ACC112 (cell line): Measurements from ENCODE around the gene ZNF135.

Source experiments
- H2AFZ ChIP-seq: fragments of 200-600 bp; sonication (generic); one replicate; pipeline ENCODE4 v1.6.0; 2017; ENCODE audit warnings: antibody characterized with exemption, low read length; ENCODE audit not compliant: unreplicated experiment
- H3K27ac ChIP-seq: fragments of 200-600 bp; sonication (generic); 2 replicates; pipeline ENCODE4 v1.5.1; 2014; ENCODE audit warnings: low read depth, mild to moderate bottlenecking, antibody characterized with exemption, low read length, moderate library complexity
- H3K27me3 ChIP-seq: fragments of 200-600 bp; sonication (generic); 2 replicates; pipeline ENCODE4 v1.6.1; 2014; ENCODE audit warnings: mild to moderate bottlenecking, antibody characterized with exemption, low read length, moderate library complexity, mixed read lengths; ENCODE audit not compliant: insufficient read depth
- H3K36me3 ChIP-seq: fragments of 200-600 bp; sonication (generic); 2 replicates; pipeline ENCODE4 v1.6.1; 2016; ENCODE audit warnings: mild to moderate bottlenecking, antibody characterized with exemption, low read length, moderate library complexity, mixed read lengths; ENCODE audit not compliant: insufficient read depth
- H3K4me1 ChIP-seq: fragments of 200-600 bp; sonication (generic); one replicate; pipeline ENCODE4 v1.6.1; 2016; ENCODE audit warnings: low read length, mixed read lengths; ENCODE audit not compliant: insufficient read depth, unreplicated experiment, control insufficient read depth
- H3K4me3 ChIP-seq: fragments of 200-600 bp; sonication (generic); 2 replicates; pipeline ENCODE4 v1.5.1; 2014; ENCODE audit warnings: mild to moderate bottlenecking, low read depth, low read length
- H3K79me2 ChIP-seq: fragments of 200-600 bp; sonication (generic); one replicate; pipeline ENCODE4 v1.6.0; 2016; ENCODE audit warnings: low read length; ENCODE audit not compliant: control insufficient read depth, unreplicated experiment, insufficient read depth

The ZNF135 gene

GRCh38 chr19:58059003-58059670 is at the start of gene ZNF135:
Gene ZNF135, plus strand, starts transcription at chr19:58059282. Its CDS starts 721 bp downstream, at chr19:58060003.
- H3K4me1 ChIP-seq, result no peaks in the 10 kb centered on the region
- H3K4me3 ChIP-seq, result peak within 1 kb of the TSS; percentile 77
- H3K27ac ChIP-seq, result peak within 1 kb of the TSS; percentile 60
- no peaks in the 10 kb centered on the region for H3K27me3 ChIP-seq
- peak within 1 kb of the TSS; percentile 32 for H2AFZ ChIP-seq
- H3K79me2 ChIP-seq, result no peaks in the 10 kb centered on the region
- no peaks in the 10 kb centered on the region for H3K36me3 ChIP-seq

GRCh38 chr19:58009301-58009665 is 49.8 kb upstream of the ZNF135 start:
- H3K27me3 ChIP-seq, result no peaks in the 10 kb centered on the region
- H3K4me1 ChIP-seq, result no peaks in the 10 kb centered on the region
- peaks cover 3% of the 10 kb centered on the region for H3K79me2 ChIP-seq
- peak overlapping the region; percentile 29 for H3K4me3 ChIP-seq
- peak overlapping the region; percentile 25 for H2AFZ ChIP-seq
- H3K27ac ChIP-seq, result no peak overlapping the region
- peaks cover 32% of the 10 kb centered on the region for H3K36me3 ChIP-seq

DNA sequence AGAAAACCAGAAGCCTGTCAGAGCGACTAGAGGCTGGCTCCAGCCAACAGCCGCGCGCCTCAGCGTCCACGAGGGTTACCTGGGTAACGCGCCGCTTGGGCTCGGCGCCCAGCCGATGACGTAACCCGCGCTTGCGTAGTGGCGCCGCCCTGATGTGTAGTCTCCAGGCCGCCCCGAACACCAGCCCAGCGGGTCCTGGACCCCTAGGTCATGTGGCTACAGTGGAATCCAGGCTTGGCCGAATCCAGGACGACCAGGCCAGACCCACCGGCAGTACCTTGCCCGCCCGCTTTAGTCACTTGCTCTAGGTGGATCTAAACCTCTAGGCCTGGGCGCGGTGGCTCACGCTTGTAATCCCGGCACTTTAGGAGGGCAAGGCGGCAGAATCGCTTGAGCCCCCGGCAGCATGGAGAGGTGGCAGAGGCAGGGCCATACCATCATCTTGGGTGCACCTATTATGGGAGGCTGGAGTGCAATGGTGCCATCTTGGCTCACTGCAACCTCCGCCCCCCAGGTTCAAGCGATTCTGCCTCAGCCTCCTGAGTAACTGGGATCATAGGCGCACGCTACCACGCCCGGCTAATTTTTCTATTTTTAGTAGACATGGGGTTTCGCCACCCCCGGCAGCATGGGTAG is 49.3 kb upstream of the ZNF135 start:
- H3K4me3 ChIP-seq, result peak overlapping the region; percentile 29; the same call in 1 of the 2 replicates
- no peaks in the 10 kb centered on the region for H3K79me2 ChIP-seq
- no peak overlapping the region for H2AFZ ChIP-seq
- peaks cover 27% of the 10 kb centered on the region for H3K36me3 ChIP-seq
- no peaks in the 10 kb centered on the region for H3K27me3 ChIP-seq
- H3K4me1 ChIP-seq, result no peaks in the 10 kb centered on the region
- no peak overlapping the region for H3K27ac ChIP-seq

- Histone ChIP-seq H3K27ac (no peak overlapping the region), H3K4me1 (no peaks in the 10 kb centered on the region), H3K79me2 (no peaks in the 10 kb centered on the region), H2AFZ (no peak overlapping the region), H3K27me3 (no peaks in the 10 kb centered on the region), H3K36me3 (peaks cover 20% of the 10 kb centered on the region), H3K4me3 (no peak overlapping the region)
These were observed 48.6 kb upstream of the ZNF135 start for GRCh38 chr19:58010507-58010906.

GRCh38 chr19:58014141-58014540 is 44.9 kb upstream of the ZNF135 start:
- Histone ChIP-seq H3K4me3 (no peak overlapping the region), H3K36me3 (no peaks in the 10 kb centered on the region), H3K79me2 (no peaks in the 10 kb centered on the region), H3K4me1 (no peaks in the 10 kb centered on the region), H3K27ac (no peak overlapping the region), H3K27me3 (no peaks in the 10 kb centered on the region), H2AFZ (no peak overlapping the region)

- Histone ChIP-seq H3K4me3 (no peak overlapping the region), H3K79me2 (no peaks in the 10 kb centered on the region), H3K27me3 (no peaks in the 10 kb centered on the region), H3K27ac (no peak overlapping the region), H2AFZ (no peak overlapping the region), H3K4me1 (no peaks in the 10 kb centered on the region), H3K36me3 (no peaks in the 10 kb centered on the region)
These were observed 39.0 kb upstream of the ZNF135 start for GRCh38 chr19:58020129-58020528.

GRCh38 chr19:58021541-58022282 is 37.4 kb upstream of the ZNF135 start:
- H3K27ac ChIP-seq, result no peak overlapping the region
- H2AFZ ChIP-seq, result no peak overlapping the region
- H3K36me3 ChIP-seq, result no peaks in the 10 kb centered on the region

DNA sequence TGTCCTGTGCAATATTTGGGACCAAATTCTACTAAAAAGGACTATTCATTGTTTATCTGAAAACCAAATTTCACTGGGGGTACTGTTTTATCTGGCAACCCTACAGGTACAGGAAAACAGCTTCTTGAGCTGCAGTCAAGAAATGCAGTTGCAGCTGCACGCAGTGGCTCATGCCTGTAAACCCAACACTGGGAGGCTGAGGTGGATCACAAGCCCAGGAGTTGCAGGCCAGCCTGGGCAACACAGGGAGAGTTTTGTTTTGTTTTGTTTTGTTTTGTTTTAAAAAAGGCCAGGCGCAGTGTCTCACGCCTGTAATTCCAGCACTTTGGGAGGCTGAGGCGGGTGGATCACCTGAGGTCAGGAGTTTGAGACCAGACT is 36.8 kb upstream of the ZNF135 start:
- H3K4me3 ChIP-seq, result no peak overlapping the region
- H3K27me3 ChIP-seq, result no peaks in the 10 kb centered on the region
- H2AFZ ChIP-seq, result no peak overlapping the region
- no peaks in the 10 kb centered on the region for H3K36me3 ChIP-seq
- H3K79me2 ChIP-seq, result no peaks in the 10 kb centered on the region
- H3K27ac ChIP-seq, result no peak overlapping the region
- no peaks in the 10 kb centered on the region for H3K4me1 ChIP-seq

More at GRCh38 chr19:58021541-58022282, 37.4 kb upstream of the ZNF135 start:
- no peak overlapping the region for H3K4me3 ChIP-seq
- H3K79me2 ChIP-seq, result no peaks in the 10 kb centered on the region
- H3K4me1 ChIP-seq, result no peaks in the 10 kb centered on the region
- no peaks in the 10 kb centered on the region for H3K27me3 ChIP-seq

DNA sequence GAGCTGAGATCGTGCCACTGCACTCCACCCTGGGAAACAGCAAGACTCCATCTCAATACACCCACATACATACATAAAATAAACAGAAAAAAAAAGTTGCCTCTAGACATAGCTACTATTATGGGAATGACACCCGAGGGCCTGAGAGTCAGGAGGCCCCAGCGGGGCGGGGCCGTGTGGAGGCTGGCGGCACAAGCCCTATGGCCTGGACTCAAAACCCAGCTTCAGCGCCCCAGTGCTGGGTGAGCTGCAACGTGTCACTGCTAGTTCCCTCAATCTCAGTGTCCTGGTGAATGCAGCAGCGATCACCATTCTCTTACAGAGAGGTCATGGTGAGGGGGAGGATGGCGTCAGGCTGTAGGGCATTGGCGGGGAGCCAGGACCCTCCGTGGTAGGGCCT is 34.4 kb upstream of the ZNF135 start:
- H3K4me1 ChIP-seq, result no peaks in the 10 kb centered on the region
- no peaks in the 10 kb centered on the region for H3K27me3 ChIP-seq

DNA sequence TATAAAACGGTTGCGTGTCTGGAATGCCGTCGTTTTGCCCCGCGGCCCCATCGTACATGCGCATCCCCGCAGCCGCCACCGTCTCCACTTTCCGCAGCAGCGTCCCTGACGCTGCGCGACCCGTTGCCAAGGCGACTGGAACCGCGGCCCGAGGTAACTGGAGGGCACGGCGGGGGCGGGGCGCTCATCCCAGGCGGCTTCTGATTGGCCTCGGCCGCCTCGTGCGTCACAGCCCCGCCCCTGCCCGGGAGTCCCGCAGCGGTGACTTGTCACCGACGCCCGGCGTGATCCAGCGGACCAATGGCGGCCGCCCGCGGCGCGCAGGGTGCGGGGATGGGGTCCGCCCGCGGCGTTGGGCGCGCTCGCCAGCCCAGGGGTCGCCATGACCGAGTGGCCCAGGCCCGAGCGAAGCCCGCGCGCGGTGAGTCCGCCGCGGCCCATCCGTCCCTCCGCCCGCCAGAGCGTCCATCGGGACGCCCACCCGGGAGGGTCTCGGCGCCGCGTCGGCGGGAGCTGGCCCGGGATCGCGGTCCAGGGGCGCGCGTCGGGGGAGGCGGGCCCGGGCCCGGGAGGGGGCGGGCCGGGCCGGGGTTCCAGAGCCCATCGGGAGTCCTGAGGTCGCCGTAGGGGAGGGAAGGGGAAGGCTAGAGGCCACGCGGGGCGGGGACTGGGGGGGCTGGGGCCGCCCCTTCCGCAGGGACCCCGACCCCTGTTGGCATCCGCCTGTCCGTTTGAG is 25.2 kb upstream of the ZNF135 start, which contains the start of gene ZSCAN1:
ZSCAN1 (plus strand) TSS at position 285 of the 736 bp plus-strand sequence. CDS start 3,812 bp downstream, outside the sequence.
- H3K27ac ChIP-seq, result no peak within 1 kb of the TSS
- H3K4me1 ChIP-seq, result no peaks in the 10 kb centered on the region
- H3K36me3 ChIP-seq, result no peaks in the 10 kb centered on the region
- H2AFZ ChIP-seq, result no peak within 1 kb of the TSS
- H3K4me3 ChIP-seq, result 0 out of 2 replicates have a peak within 1 kb of the TSS, but pooled peaks have one; percentile 25
- peaks cover 13% of the 10 kb centered on the region; the same call in 1 of the 2 replicates for H3K27me3 ChIP-seq
- no peaks in the 10 kb centered on the region for H3K79me2 ChIP-seq

More for the DNA sequence above, 34.4 kb upstream of the ZNF135 start:
- no peak overlapping the region for H3K4me3 ChIP-seq
- no peak overlapping the region for H2AFZ ChIP-seq
- H3K36me3 ChIP-seq, result no peaks in the 10 kb centered on the region
- no peaks in the 10 kb centered on the region for H3K79me2 ChIP-seq
- H3K27ac ChIP-seq, result no peak overlapping the region
